ENCODE data around the gene SCN9A.
"Not testable (repeated sequence)": the region's sequence is repeated elsewhere in the genome, so short reads cannot be mapped to it uniquely, and the experiment has no call there.

Gene SCN9A

GRCh38 chr2:166375736-166376487 is at the start of gene SCN9A:
TSS of gene SCN9A (minus strand) at chr2:166375944. CDS start at chr2:166311756, 64,188 bp downstream.
- no peak for DNase-seq

DNA sequence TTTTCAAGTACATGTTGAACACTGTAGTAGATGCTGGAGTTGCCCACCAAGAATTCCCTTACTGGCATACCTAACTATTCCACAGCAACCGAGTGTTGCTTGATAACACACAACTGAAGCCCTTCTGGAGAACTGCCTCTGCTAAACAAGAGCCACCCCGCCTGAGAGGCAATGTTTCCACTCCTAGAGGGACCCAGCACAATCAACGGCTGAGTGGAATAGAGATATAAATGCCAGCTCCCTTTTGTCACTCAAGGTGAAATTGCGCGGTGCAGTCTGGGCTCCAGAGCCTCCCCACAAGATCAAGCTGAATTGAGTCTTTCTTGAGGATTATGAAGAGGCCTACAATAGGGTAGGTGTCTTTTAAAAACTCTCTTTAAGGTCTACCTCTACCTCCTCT is 49.1 kb upstream of the SCN9A start:
- no peak for DNase-seq

DNA sequence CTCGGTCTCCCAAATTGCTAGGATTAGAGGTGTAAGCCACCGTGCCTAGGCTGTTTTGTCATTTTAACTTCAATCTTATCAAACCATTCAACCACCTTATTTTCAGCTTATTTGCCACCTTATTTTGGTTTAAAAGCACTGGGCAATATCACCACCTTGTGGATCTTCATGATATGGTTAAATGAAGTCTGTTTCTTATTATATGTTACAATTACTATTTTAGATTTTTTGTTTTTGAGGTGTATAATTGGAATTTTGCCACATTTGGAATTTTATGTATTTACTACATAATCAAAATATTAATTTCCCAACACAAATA is 43.8 kb upstream of the SCN9A start:
- DNase-seq, result no peak

DNA sequence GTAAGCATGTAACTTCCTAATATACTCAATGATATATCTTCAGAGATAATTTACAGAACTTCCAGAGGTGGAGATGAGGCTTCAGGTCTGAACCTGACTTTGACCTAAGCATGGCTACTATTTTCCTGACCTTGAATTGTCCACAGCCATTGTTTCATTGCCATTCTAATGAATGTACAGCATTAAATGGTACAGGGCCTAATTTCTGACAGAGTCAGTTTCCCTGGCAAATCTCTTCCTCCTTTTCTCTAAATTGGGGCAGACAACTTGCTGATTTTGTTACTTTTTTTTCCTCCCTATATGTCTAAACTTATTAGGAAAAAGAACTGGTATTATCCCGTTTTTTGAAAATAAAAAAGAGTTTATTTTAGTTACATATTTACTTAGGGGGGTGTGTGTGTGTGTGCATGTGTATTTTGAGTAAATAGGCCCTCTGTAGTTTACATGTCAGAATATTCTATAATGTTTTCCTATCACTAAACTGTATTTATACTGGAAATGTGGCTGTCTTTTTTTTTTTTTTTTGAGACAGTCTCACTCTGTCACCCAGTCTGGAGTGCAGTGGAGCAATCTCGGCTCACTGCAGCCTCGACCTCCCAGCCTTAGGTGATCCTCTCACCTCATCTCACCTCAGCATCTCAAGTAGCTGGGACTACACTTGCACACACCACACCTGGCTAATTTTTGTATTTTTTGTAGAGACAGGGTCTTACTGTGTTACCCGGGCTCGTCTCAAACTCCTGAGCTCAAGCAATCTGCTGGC is 43.3 kb upstream of the SCN9A start:
- DNase-seq, result no peak

- DNase-seq, result no peak
Observed at GRCh38 chr2:166417669-166418068, 41.9 kb upstream of the SCN9A start.

DNA sequence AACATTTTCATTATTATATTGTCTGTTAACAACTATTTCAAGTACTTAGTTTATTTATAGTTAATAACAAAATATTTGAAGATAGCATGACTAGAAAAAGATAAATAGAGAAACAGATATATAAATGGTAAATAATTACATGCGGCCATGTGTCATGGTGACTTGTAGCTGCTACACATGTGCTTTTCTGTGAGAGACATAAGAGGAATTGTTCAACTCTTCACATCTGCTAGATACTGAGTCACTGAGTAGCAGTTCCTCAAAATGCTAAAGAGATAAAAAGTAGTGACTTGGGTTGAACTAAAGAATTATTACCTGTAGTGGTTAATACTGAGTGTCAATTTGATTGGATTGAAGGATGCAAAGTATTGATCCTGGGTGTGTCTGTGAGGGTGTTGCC is 37.5 kb upstream of the SCN9A start:
- no peak for DNase-seq

DNA sequence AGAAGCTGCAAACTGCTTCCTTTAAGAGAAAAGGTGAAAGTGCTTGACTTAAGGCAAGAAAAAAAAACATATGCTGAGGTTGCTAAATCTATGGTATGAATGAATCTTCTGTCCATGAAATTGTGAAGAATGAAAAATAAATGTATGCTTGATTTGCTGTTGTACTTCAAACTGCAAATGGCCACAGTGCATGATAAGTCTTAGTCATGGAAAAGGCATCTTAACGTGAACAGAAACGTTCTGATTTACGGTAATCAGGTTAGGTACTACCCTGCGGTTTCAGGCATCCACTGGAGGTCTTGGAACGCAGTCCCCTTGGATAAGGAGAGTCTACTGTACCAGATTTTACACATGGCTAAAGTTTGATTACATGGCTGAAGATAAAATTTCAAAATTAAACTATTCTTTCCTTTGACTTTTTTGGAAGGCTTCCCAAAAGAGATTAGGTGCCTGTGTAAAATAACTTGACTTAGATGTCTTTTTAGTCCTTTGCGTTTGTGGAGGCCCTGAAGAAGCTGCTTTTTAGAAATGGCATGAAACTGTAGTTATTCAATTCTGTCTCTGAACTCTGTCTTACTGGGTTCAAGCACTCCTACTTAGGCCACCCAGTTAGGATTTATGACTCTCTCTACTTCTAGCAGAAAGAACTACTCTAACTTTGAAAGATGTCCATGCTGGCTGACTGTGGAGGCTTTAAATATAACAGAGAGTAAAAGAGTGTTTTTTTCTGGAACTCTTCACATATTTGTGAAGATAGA is 35.9 kb upstream of the SCN9A start:
- DNase-seq, result no peak

GRCh38 chr2:166410828-166411472 is 35.2 kb upstream of the SCN9A start:
- no peak for DNase-seq

DNA sequence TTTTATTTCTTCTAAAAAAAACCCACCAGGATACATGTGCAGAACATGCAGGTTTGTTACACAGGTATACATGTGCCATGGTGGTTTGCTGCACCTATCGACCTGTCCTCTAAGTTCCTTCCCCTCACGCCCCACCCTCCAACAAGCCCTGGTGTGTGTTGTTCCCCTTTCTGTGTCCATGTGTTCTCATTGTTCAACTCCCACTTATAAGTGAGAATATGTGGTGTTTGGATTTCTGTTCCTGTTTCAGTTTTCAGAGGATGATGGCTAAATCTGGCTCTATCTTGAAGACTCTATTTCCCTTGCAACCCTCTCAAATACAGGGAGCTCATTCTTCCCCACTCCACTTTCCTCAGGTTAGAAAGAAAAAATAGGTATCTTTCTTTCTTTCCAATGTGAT is 32.0 kb upstream of the SCN9A start:
- DNase-seq, result not testable (repeated sequence)

GRCh38 chr2:166406374-166406773 is 30.6 kb upstream of the SCN9A start:
- no peak for DNase-seq

DNA sequence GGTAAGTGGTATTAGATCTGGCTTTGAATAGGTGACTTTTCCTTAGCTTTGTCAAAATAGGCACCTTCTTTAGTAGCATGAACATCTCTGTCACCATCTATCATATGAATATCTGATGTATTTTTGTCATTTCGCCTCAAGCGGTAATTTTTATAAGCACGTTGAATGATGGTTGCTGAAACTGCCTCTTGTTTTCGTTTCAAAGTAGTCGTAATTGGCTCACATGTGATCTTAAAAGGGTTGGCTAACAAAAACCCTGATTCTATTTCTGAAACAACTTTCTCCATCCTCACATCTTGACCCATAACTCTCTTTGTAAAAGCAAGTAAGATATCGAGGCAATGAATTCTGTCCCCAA is 29.8 kb upstream of the SCN9A start:
- DNase-seq, result no peak

- DNase-seq, result no peak
Observed at GRCh38 chr2:166404831-166405568, 29.3 kb upstream of the SCN9A start.

DNA sequence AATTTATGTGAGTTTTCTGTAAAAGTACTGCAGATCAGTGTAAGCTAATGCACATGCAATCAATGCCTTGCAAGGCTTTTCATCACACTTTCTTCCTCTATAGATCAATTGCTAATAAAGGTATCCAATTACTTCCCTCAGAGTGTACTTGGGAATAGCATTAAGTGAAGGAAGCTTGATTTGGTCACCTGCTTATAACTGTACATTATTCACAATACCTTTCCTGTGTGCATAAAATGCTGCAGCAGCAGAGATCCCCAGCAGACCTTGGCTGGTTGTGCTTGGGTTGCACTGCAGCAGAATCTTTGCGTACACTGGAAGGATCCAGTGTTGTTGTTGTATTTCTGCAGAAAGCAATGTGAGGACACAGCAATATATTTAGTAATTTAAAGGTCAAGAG is 18.5 kb upstream of the SCN9A start:
- DNase-seq, result no peak

- DNase-seq, result no peak
Observed at GRCh38 chr2:166393008-166393407, 17.3 kb upstream of the SCN9A start.

- DNase-seq, result no peak
Observed at GRCh38 chr2:166388481-166389070, 12.8 kb upstream of the SCN9A start.

- no peak for DNase-seq
Observed at GRCh38 chr2:166385313-166385712, 9.6 kb upstream of the SCN9A start.

DNA sequence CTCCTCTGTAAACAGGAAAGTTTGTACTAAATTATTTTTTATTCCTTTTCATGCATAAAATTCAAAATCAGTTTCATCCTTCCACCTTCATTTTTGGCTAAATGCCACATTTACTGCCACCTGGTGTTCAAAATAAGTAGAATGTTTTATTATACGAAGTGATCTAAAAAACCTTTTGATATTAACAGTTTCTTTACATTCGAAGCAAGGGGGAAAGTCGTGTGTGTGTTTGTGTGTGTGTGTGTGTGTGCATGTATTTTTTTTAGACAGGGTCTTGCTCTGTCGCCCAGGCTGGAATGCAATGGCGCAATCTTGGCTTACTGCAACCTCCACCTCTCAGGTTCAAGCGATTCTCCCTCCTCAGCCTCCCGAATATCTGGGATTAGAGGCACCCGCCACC is 9.0 kb upstream of the SCN9A start:
- no peak for DNase-seq

DNA sequence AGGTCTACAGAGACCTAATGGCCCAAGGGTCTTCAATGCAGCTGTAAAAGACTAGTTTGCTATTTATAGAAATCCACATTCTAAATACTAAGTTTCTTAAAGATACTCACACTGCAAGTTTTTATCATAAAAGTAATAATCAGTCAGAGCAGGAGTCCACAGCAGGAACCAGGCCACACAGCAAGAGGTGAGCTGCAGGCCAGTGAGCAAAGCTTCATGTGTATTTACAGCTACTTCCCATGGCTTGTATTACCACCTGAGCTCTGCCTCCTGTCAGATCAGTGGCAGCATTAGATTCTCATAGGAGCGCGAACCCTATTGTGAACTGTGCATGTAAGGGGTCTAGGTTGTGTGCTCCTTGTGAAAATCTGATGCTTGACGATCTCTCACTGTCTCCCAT is 6.7 kb upstream of the SCN9A start:
- DNase-seq, result no peak

GRCh38 chr2:166380615-166381014 is 4.9 kb upstream of the SCN9A start:
- no peak for DNase-seq

- DNase-seq, result no peak
Observed at GRCh38 chr2:166376873-166377272, 1.1 kb upstream of the SCN9A start.

- DNase-seq, result no peak
Observed at GRCh38 chr2:166376488-166376828, 714 bp upstream of the SCN9A start.

DNA sequence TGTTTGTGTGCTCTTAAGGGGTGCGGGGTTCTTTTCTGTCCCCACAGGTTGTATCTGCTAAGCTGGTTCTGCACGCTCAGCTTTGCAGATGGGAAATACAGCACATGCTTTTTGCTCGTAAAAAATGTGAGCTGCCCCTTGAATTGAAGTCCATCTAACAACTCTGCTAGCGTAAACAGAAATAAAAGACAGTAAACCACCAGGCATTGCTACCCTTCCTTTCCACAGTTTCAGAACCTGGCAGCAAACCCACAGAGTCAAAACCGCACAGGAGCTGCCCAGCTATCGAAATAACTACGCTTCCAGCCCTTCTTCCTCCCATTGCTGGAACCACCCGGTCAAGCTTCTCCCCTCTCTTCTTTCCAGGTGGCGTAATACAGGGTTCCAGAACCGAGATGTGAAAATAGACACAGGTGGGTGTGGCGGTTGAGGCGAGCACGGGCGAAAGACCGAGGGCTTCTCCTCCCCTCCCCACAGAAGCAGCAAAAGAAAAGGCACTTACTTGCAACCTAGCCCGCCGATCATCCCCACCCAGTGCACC is 479 bp downstream of the SCN9A start:
- no peak for DNase-seq

Data from CD4-positive, alpha-beta T cell treated with Interleukin-4 for 4 hours (primary cell).